ENCODE measurements around the gene TMA7B. TPM values are rescaled to one million over a fixed set of nuclear protein-coding genes. Genes with fewer than 3 reads are reported as not detected.

Gene TMA7B
- polyA plus RNA-seq, 1 experiment: not detected

- ChIA-PET CTCF (interaction anchor here (0.7 kb wide), 1 partner anchor 389 kb away, joined by 3 read pairs; no protein-coding TSS in a partner anchor), POLR2A (no interaction called here)
- no peaks in the 10 kb centered on the region for H3K9me3 ChIP-seq (ENCODE audit: control insufficient read depth, insufficient read depth, low read length)
- H3K27ac ChIP-seq (ENCODE audit: low read depth, low read length): no peak overlapping the region
- no peak overlapping the region for H3K4me3 ChIP-seq (ENCODE audit: low read depth, low read length)
- no peak for TF ChIP-seq CTCF (IDR thresholded peaks at IDR 0.05; ENCODE audit: low read depth, low read length)
- no peak for DNase-seq (ENCODE audit: low read depth, low spot score)
- peaks cover 47% of the 10 kb centered on the region for H3K27me3 ChIP-seq (ENCODE audit: control insufficient read depth, insufficient read depth, low read length)
Measured at GRCh38 chr22:39923696-39924095, 36.5 kb upstream of the TMA7B start.

- ChIA-PET CTCF (interaction anchor here (1.1 kb wide), 1 partner anchor 9 kb away, joined by 6 read pairs; no protein-coding TSS in a partner anchor), POLR2A (no interaction called here)
- Histone ChIP-seq H3K4me3 (ENCODE audit: low read depth, low read length) (no peak overlapping the region), H3K27ac (ENCODE audit: low read depth, low read length) (no peak overlapping the region), H3K9me3 (ENCODE audit: control insufficient read depth, insufficient read depth, low read length) (no peaks in the 10 kb centered on the region), H3K27me3 (ENCODE audit: control insufficient read depth, insufficient read depth, low read length) (peaks cover 46% of the 10 kb centered on the region)
- no peak for TF ChIP-seq CTCF (IDR thresholded peaks at IDR 0.05; ENCODE audit: low read depth, low read length)
- no peak for DNase-seq (ENCODE audit: low read depth, low spot score)
Measured at GRCh38 chr22:39924286-39924685, 35.9 kb upstream of the TMA7B start.

GRCh38 chr22:39925273-39925672, 34.9 kb upstream of the TMA7B start:
- no peak for DNase-seq (ENCODE audit: low read depth, low spot score)
- CTCF ChIA-PET: interaction anchor here (1.1 kb wide), 1 partner anchor 8 kb away, joined by 6 read pairs; no protein-coding TSS in a partner anchor
- H3K4me3 ChIP-seq (ENCODE audit: low read depth, low read length): no peak overlapping the region
- H3K27ac ChIP-seq (ENCODE audit: low read depth, low read length): no peak overlapping the region
- no peaks in the 10 kb centered on the region for H3K9me3 ChIP-seq (ENCODE audit: control insufficient read depth, insufficient read depth, low read length)
- POLR2A ChIA-PET: no interaction called here
- no peak for TF ChIP-seq CTCF (IDR thresholded peaks at IDR 0.05; ENCODE audit: low read depth, low read length)
- H3K27me3 ChIP-seq (ENCODE audit: control insufficient read depth, insufficient read depth, low read length): peaks cover 47% of the 10 kb centered on the region

- Histone ChIP-seq H3K9me3 (ENCODE audit: control insufficient read depth, insufficient read depth, low read length) (no peaks in the 10 kb centered on the region), H3K27ac (ENCODE audit: low read depth, low read length) (no peak overlapping the region), H3K27me3 (ENCODE audit: control insufficient read depth, insufficient read depth, low read length) (peaks cover 49% of the 10 kb centered on the region), H3K4me3 (ENCODE audit: low read depth, low read length) (no peak overlapping the region)
- POLR2A ChIA-PET: no interaction called here
- CTCF ChIA-PET: interaction anchor here (0.5 kb wide), 1 partner anchor 397 kb away, joined by 4 read pairs; no protein-coding TSS in a partner anchor
- no peak for TF ChIP-seq CTCF (IDR thresholded peaks at IDR 0.05; ENCODE audit: low read depth, low read length)
- no peak for DNase-seq (ENCODE audit: low read depth, low spot score)
Measured at GRCh38 chr22:39925909-39926679, 34.1 kb upstream of the TMA7B start.

GRCh38 chr22:39926753-39927152, 33.4 kb upstream of the TMA7B start:
- TF ChIP-seq CTCF (IDR thresholded peaks at IDR 0.05; ENCODE audit: low read depth, low read length): no peak
- ChIA-PET CTCF (interaction anchor here (1.4 kb wide), 1 partner anchor 98 kb away, joined by 4 read pairs; no protein-coding TSS in a partner anchor), POLR2A (no interaction called here)
- Histone ChIP-seq H3K27ac (ENCODE audit: low read depth, low read length) (no peak overlapping the region), H3K4me3 (ENCODE audit: low read depth, low read length) (no peak overlapping the region), H3K9me3 (ENCODE audit: control insufficient read depth, insufficient read depth, low read length) (no peaks in the 10 kb centered on the region), H3K27me3 (ENCODE audit: control insufficient read depth, insufficient read depth, low read length) (peaks cover 50% of the 10 kb centered on the region)
- DNase-seq (ENCODE audit: low read depth, low spot score): no peak

Data from AG04450 (cell line).